SK-N-SH treated with all-trans-retinoic acid at 6 μM for 48 hours (cell line): ENCODE results near the gene ARHGEF11.

Experiments used
- ATAC-seq: fragments of 200-7000 bp; cut with Tn5 transposase; 3 replicates; pipeline ENCODE4 v1.9.1; 2020; ENCODE audit warnings: mild to moderate bottlenecking, moderate library complexity
- ARNTL ChIP-seq: fragments of 450-650 bp; formaldehyde crosslinking; IDR thresholded peaks from 2 replicates; pipeline ENCODE4 v1.5.0; 2020; ENCODE audit warnings: low read depth, mild to moderate bottlenecking, moderate library complexity, borderline replicate concordance
- BACH2 ChIP-seq: fragments of 250-450 bp; sonication (Bioruptor Pico); IDR thresholded peaks from 2 replicates; pipeline ENCODE4 v1.9.0; 2021; ENCODE audit warnings: mild to moderate bottlenecking, borderline replicate concordance
- CSDC2 ChIP-seq: fragments of 250-450 bp; sonication (Bioruptor Pico); IDR thresholded peaks from 2 replicates; pipeline ENCODE4 v1.5.0; 2020; ENCODE audit warnings: mild to moderate bottlenecking, moderate library complexity
- ESRRG ChIP-seq: fragments of 250-450 bp; sonication (Bioruptor Pico); IDR thresholded peaks from 2 replicates; pipeline ENCODE4 v1.6.1; 2021; ENCODE audit warnings: mild to moderate bottlenecking
- GLIS3 ChIP-seq: fragments of 250-450 bp; sonication (Bioruptor Pico); IDR thresholded peaks from 2 replicates; pipeline ENCODE4 v1.5.0; 2020; ENCODE audit warnings: mild to moderate bottlenecking, moderate library complexity
- ISL1 ChIP-seq: fragments of 250-450 bp; sonication (Bioruptor Pico); IDR thresholded peaks from 2 replicates; pipeline ENCODE4 v2.1.2; 2022; ENCODE audit warnings: mild to moderate bottlenecking, moderate library complexity
- OSR1 ChIP-seq: fragments of 250-450 bp; sonication (Bioruptor Pico); IDR thresholded peaks from 2 replicates; pipeline ENCODE4 v1.8.0; 2022; ENCODE audit warnings: moderate library complexity, mild to moderate bottlenecking, inconsistent platforms
- PPARA ChIP-seq: fragments of 250-450 bp; sonication (Bioruptor Pico); IDR thresholded peaks from 2 replicates; pipeline ENCODE4 v1.5.0; 2020; ENCODE audit warnings: mild to moderate bottlenecking, borderline replicate concordance
- RARB ChIP-seq: fragments of 250-450 bp; sonication (Bioruptor Pico); IDR thresholded peaks from 2 replicates; pipeline ENCODE4 v1.8.0; 2021; ENCODE audit warnings: mild to moderate bottlenecking, moderate library complexity
- SNAI2 ChIP-seq: fragments of 250-450 bp; sonication (Bioruptor Pico); IDR thresholded peaks from 2 replicates; pipeline ENCODE4 v1.5.0; 2020; ENCODE audit warnings: mild to moderate bottlenecking, moderate library complexity
- TCF4 ChIP-seq: fragments of 250-450 bp; sonication (Bioruptor Pico); IDR thresholded peaks from 2 replicates; pipeline ENCODE4 v1.8.0; 2021; ENCODE audit warnings: mild to moderate bottlenecking, moderate library complexity, borderline replicate concordance
- TOX ChIP-seq: fragments of 250-450 bp; sonication (Bioruptor Pico); IDR thresholded peaks from 2 replicates; pipeline ENCODE4 v1.8.0; 2021; ENCODE audit warnings: mild to moderate bottlenecking, moderate library complexity, borderline replicate concordance
- ZC3H10 ChIP-seq: fragments of 250-450 bp; sonication (Bioruptor Pico); IDR thresholded peaks from 2 replicates; pipeline ENCODE4 v1.5.1; 2021; ENCODE audit warnings: mild to moderate bottlenecking, moderate library complexity
- ZFP3 ChIP-seq: fragments of 250-450 bp; sonication (Bioruptor Pico); IDR thresholded peaks from 2 replicates; pipeline ENCODE4 v1.5.0; 2020; ENCODE audit warnings: mild to moderate bottlenecking, moderate library complexity
- ZFP30 ChIP-seq: fragments of 450-650 bp; formaldehyde crosslinking; IDR thresholded peaks from 2 replicates; pipeline ENCODE4 v1.5.0; 2022; ENCODE audit warnings: mild to moderate bottlenecking, moderate library complexity
- ZNF565 ChIP-seq: fragments of 450-650 bp; formaldehyde crosslinking; conservative IDR thresholded peaks from 2 replicates; pipeline ENCODE4 v1.5.0; 2020; ENCODE audit warnings: low read depth, mild to moderate bottlenecking, moderate library complexity
- ZNF70 ChIP-seq: fragments of 450-650 bp; formaldehyde crosslinking; IDR thresholded peaks from 2 replicates; pipeline ENCODE4 v1.5.0; 2020; ENCODE audit warnings: mild to moderate bottlenecking, moderate library complexity
- ZNF8 ChIP-seq: fragments of 450-650 bp; formaldehyde crosslinking; IDR thresholded peaks from 2 replicates; pipeline ENCODE4 v1.5.0; 2020; ENCODE audit warnings: mild to moderate bottlenecking, moderate library complexity
- TF ChIP-seq, protein P1 (sequence below): fragments of 250-450 bp; sonication (Bioruptor Pico); IDR thresholded peaks from 2 replicates; pipeline ENCODE4 v1.5.1; 2021; ENCODE audit warnings: mild to moderate bottlenecking, moderate library complexity
- TF ChIP-seq, protein P2 (sequence below): fragments of 250-450 bp; sonication (Bioruptor Pico); IDR thresholded peaks from 2 replicates; pipeline ENCODE4 v1.8.0; 2020; ENCODE audit warnings: mild to moderate bottlenecking, moderate library complexity, borderline replicate concordance
- TF ChIP-seq, protein P3 (sequence below): fragments of 250-450 bp; sonication (Bioruptor Pico); IDR thresholded peaks from 2 replicates; pipeline ENCODE4 v1.5.0; 2020; ENCODE audit warnings: mild to moderate bottlenecking, moderate library complexity
- TF ChIP-seq, protein P4 (sequence below): fragments of 250-450 bp; sonication (Bioruptor Pico); IDR thresholded peaks from 2 replicates; pipeline ENCODE4 v1.5.1; 2020; ENCODE audit warnings: low read depth, mild to moderate bottlenecking, moderate library complexity
- TF ChIP-seq, protein P5 (sequence below): fragments of 250-450 bp; sonication (Bioruptor Pico); IDR thresholded peaks from 2 replicates; pipeline ENCODE4 v1.8.0; 2021; ENCODE audit warnings: low read depth, mild to moderate bottlenecking, moderate library complexity, borderline replicate concordance

Gene ARHGEF11

DNA sequence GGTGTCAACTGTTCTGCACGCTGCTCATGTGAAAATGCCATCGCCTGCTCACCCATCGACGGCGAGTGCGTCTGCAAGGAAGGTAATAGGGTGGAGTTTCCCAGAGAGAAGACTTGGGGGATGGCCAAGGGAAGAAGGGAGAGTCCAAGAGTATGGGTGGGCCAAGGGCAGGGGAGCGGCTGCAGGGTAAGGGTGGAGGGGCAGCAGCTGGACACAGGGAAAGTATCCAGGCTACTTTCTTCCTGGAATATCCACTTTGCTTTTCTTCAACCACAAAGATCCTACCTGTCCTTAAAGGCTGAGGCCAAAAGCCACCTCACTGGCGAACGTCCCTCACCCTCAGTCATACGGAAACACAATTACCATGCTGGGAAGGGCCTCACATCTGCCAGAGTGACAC, 136.6 kb downstream of the ARHGEF11 start:
- no peak for TF ChIP-seq BACH2
- no peak for TF ChIP-seq ZFP3
- no peak for TF ChIP-seq SNAI2 (CRISPR knock-in tag)
- TF ChIP-seq ZNF565 (CRISPR knock-in tag), result no peak
- TF ChIP-seq, protein P1, sequence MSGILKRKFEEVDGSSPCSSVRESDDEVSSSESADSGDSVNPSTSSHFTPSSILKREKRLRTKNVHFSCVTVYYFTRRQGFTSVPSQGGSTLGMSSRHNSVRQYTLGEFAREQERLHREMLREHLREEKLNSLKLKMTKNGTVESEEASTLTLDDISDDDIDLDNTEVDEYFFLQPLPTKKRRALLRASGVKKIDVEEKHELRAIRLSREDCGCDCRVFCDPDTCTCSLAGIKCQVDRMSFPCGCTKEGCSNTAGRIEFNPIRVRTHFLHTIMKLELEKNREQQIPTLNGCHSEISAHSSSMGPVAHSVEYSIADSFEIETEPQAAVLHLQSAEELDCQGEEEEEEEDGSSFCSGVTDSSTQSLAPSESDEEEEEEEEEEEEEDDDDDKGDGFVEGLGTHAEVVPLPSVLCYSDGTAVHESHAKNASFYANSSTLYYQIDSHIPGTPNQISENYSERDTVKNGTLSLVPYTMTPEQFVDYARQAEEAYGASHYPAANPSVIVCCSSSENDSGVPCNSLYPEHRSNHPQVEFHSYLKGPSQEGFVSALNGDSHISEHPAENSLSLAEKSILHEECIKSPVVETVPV (CRISPR knock-in tag), result no peak
- no peak for TF ChIP-seq ESRRG (CRISPR knock-in tag)
- TF ChIP-seq ISL1, result no peak
- no peak for TF ChIP-seq ARNTL (CRISPR knock-in tag)
- TF ChIP-seq ZNF8 (CRISPR knock-in tag), result no peak
- TF ChIP-seq RARB, result no peak
- TF ChIP-seq ZFP30 (CRISPR knock-in tag), result no peak
- no peak for TF ChIP-seq TCF4 (CRISPR knock-in tag)
- TF ChIP-seq, protein P2, sequence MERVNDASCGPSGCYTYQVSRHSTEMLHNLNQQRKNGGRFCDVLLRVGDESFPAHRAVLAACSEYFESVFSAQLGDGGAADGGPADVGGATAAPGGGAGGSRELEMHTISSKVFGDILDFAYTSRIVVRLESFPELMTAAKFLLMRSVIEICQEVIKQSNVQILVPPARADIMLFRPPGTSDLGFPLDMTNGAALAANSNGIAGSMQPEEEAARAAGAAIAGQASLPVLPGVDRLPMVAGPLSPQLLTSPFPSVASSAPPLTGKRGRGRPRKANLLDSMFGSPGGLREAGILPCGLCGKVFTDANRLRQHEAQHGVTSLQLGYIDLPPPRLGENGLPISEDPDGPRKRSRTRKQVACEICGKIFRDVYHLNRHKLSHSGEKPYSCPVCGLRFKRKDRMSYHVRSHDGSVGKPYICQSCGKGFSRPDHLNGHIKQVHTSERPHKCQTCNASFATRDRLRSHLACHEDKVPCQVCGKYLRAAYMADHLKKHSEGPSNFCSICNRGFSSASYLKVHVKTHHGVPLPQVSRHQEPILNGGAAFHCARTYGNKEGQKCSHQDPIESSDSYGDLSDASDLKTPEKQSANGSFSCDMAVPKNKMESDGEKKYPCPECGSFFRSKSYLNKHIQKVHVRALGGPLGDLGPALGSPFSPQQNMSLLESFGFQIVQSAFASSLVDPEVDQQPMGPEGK (CRISPR knock-in tag), result no peak
- no peak for TF ChIP-seq GLIS3 (CRISPR knock-in tag)
- TF ChIP-seq ZC3H10 (CRISPR knock-in tag), result no peak
- no peak for TF ChIP-seq ZNF70 (CRISPR knock-in tag)
- TF ChIP-seq OSR1 (CRISPR knock-in tag), result no peak
- no peak for TF ChIP-seq CSDC2 (CRISPR knock-in tag)
- ATAC-seq, result no peak

DNA sequence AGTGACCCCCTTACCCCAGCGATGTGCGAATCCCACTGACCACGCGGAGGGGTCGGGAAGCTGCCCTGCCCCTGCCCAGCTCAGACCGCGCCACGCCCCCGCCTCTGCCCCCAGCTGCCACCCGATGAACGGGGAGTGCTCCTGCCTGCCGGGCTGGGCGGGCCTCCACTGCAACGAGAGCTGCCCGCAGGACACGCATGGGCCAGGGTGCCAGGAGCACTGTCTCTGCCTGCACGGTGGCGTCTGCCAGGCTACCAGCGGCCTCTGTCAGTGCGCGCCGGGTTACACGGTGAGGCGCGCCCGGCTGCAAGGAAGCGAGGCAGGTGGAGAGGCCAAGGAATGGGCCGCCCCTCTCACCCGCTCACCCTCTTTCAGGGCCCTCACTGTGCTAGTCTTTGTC, 137.0 kb downstream of the ARHGEF11 start:
- TF ChIP-seq ZNF8 (CRISPR knock-in tag), result no peak

DNA sequence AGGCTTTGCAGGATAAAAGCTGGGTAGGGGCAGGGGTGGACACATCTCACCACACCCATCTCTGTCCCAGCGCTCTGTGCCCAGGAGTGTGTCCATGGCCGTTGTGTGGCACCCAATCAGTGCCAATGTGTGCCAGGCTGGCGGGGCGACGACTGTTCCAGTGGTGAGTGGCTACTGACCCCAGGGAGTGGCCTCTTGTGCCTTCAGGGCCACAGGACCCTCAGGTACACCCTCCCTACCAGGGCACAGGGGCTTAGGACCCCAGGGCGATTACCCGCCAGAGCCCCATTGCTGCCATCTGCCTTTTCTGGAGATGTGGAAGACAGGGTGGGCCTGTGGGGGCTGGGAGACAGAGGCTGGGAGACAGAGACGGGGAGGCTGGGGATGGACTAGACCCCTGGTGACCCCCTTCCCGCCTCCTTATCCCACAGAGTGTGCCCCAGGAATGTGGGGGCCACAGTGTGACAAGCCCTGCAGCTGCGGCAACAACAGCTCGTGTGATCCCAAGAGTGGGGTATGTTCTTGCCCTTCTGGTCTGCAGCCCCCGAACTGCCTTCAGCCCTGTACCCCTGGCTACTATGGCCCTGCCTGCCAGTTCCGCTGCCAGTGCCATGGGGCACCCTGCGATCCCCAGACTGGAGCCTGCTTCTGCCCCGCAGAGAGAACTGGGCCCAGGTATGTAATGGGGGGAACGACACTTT, 139.2 kb downstream of the ARHGEF11 start:
- TF ChIP-seq PPARA (CRISPR knock-in tag), result no peak
- TF ChIP-seq SNAI2 (CRISPR knock-in tag), result no peak
- no peak for TF ChIP-seq TCF4 (CRISPR knock-in tag)
- TF ChIP-seq RARB, result no peak
- TF ChIP-seq ZNF565 (CRISPR knock-in tag), result no peak
- TF ChIP-seq, protein P2 (CRISPR knock-in tag), result no peak
- TF ChIP-seq, protein P3, sequence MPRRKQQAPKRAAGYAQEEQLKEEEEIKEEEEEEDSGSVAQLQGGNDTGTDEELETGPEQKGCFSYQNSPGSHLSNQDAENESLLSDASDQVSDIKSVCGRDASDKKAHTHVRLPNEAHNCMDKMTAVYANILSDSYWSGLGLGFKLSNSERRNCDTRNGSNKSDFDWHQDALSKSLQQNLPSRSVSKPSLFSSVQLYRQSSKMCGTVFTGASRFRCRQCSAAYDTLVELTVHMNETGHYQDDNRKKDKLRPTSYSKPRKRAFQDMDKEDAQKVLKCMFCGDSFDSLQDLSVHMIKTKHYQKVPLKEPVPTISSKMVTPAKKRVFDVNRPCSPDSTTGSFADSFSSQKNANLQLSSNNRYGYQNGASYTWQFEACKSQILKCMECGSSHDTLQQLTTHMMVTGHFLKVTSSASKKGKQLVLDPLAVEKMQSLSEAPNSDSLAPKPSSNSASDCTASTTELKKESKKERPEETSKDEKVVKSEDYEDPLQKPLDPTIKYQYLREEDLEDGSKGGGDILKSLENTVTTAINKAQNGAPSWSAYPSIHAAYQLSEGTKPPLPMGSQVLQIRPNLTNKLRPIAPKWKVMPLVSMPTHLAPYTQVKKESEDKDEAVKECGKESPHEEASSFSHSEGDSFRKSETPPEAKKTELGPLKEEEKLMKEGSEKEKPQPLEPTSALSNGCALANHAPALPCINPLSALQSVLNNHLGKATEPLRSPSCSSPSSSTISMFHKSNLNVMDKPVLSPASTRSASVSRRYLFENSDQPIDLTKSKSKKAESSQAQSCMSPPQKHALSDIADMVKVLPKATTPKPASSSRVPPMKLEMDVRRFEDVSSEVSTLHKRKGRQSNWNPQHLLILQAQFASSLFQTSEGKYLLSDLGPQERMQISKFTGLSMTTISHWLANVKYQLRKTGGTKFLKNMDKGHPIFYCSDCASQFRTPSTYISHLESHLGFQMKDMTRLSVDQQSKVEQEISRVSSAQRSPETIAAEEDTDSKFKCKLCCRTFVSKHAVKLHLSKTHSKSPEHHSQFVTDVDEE (CRISPR knock-in tag), result no peak
- no peak for TF ChIP-seq ZNF70 (CRISPR knock-in tag)
- TF ChIP-seq ZFP3, result no peak
- TF ChIP-seq OSR1 (CRISPR knock-in tag), result no peak
- TF ChIP-seq GLIS3 (CRISPR knock-in tag), result no peak
- no peak for TF ChIP-seq ZNF8 (CRISPR knock-in tag)
- TF ChIP-seq ARNTL (CRISPR knock-in tag), result no peak
- TF ChIP-seq, protein P1 (CRISPR knock-in tag), result no peak
- TF ChIP-seq, protein P4, sequence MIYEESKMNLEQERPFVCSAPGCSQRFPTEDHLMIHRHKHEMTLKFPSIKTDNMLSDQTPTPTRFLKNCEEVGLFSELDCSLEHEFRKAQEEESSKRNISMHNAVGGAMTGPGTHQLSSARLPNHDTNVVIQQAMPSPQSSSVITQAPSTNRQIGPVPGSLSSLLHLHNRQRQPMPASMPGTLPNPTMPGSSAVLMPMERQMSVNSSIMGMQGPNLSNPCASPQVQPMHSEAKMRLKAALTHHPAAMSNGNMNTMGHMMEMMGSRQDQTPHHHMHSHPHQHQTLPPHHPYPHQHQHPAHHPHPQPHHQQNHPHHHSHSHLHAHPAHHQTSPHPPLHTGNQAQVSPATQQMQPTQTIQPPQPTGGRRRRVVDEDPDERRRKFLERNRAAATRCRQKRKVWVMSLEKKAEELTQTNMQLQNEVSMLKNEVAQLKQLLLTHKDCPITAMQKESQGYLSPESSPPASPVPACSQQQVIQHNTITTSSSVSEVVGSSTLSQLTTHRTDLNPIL (CRISPR knock-in tag), result no peak
- no peak for TF ChIP-seq ZC3H10 (CRISPR knock-in tag)
- no peak for TF ChIP-seq CSDC2 (CRISPR knock-in tag)
- no peak for TF ChIP-seq TOX (CRISPR knock-in tag)
- TF ChIP-seq, protein P5, sequence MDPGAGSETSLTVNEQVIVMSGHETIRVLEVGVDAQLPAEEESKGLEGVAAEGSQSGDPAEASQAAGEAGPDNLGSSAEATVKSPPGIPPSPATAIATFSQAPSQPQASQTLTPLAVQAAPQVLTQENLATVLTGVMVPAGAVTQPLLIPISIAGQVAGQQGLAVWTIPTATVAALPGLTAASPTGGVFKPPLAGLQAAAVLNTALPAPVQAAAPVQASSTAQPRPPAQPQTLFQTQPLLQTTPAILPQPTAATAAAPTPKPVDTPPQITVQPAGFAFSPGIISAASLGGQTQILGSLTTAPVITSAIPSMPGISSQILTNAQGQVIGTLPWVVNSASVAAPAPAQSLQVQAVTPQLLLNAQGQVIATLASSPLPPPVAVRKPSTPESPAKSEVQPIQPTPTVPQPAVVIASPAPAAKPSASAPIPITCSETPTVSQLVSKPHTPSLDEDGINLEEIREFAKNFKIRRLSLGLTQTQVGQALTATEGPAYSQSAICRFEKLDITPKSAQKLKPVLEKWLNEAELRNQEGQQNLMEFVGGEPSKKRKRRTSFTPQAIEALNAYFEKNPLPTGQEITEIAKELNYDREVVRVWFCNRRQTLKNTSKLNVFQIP (CRISPR knock-in tag), result no peak
- ATAC-seq, result no peak

More for the DNA sequence above, 137.0 kb downstream of the ARHGEF11 start:
- no peak for ATAC-seq
